HL-60 (cell line): ENCODE measurements around the gene PPP1R14C.

ENCODE experiments used
- DNase-seq, 2 experiments: peaks; one replicate each; pipeline ENCODE4 v3.0.0-alpha.2; 2010 to 2020; ENCODE audit warnings: low read depth in 1 of 2, low spot score in 1 of 2
- H3K27ac ChIP-seq: fragments of 250-450 bp; sonication (Bioruptor Pico); replicated peaks from 2 replicates; pipeline ENCODE4 v1.5.1; 2020; ENCODE audit warnings: mild to moderate bottlenecking, moderate library complexity
- H3K27me3 ChIP-seq: fragments of 250-450 bp; sonication (Bioruptor Pico); 2 replicates; pipeline ENCODE4 v1.5.1; 2021; ENCODE audit warnings: mild to moderate bottlenecking, moderate library complexity; ENCODE audit not compliant: insufficient read depth, poor library complexity, severe bottlenecking
- H3K4me3 ChIP-seq: replicated peaks from 2 replicates; pipeline ENCODE4 v1.5.1; 2011; ENCODE audit warnings: mild to moderate bottlenecking, control low read depth, low read length; ENCODE audit not compliant: insufficient read depth
- CTCF ChIP-seq: IDR thresholded peaks from one replicate; pipeline ENCODE4 v1.5.1; 2011; ENCODE audit warnings: low read length, control low read depth, inconsistent platforms; ENCODE audit not compliant: insufficient read depth
- GABPA ChIP-seq: IDR thresholded peaks from 2 replicates; pipeline ENCODE4 v1.6.1; 2012; ENCODE audit warnings: low read depth
- POLR2AphosphoS5 ChIP-seq: IDR thresholded peaks from 2 replicates; pipeline ENCODE4 v1.6.1; 2012; ENCODE audit warnings: low read depth
- REST ChIP-seq: IDR thresholded peaks from 2 replicates; pipeline ENCODE4 v1.6.1; 2012; ENCODE audit warnings: low read depth; ENCODE audit not compliant: insufficient replicate concordance
- SPI1 ChIP-seq: IDR thresholded peaks from 2 replicates; pipeline ENCODE4 v1.6.1; 2012; ENCODE audit warnings: low read depth, mild to moderate bottlenecking, borderline replicate concordance

Gene PPP1R14C

GRCh38 chr6:150290429-150290828 is 147.6 kb downstream of the PPP1R14C start:
- no peak for DNase-seq
- H3K27me3 ChIP-seq: peaks cover 2% of the 10 kb centered on the region
- no peak for TF ChIP-seq SPI1
- no peak for TF ChIP-seq CTCF
- TF ChIP-seq GABPA: no peak
- TF ChIP-seq REST: no peak
- no peak overlapping the region for H3K4me3 ChIP-seq
- no peak overlapping the region for H3K27ac ChIP-seq

GRCh38 chr6:150291968-150292710 is 149.3 kb downstream of the PPP1R14C start:
- Histone ChIP-seq H3K27ac (no peak overlapping the region), H3K27me3 (no peaks in the 10 kb centered on the region), H3K4me3 (no peak overlapping the region)
- DNase-seq: no peak
- TF ChIP-seq CTCF (no peak), GABPA (no peak), POLR2AphosphoS5 (no peak), REST (no peak), SPI1 (no peak)

GRCh38 chr6:150293019-150293418 is 150.2 kb downstream of the PPP1R14C start:
- TF ChIP-seq CTCF: no peak
- TF ChIP-seq POLR2AphosphoS5: no peak
- no peak for TF ChIP-seq SPI1
- TF ChIP-seq REST: no peak
- no peak for TF ChIP-seq GABPA
- H3K27ac ChIP-seq: no peak overlapping the region
- no peak for DNase-seq
- H3K27me3 ChIP-seq: no peaks in the 10 kb centered on the region
- H3K4me3 ChIP-seq: no peak overlapping the region
